Thyroid gland (tissue), 4 donors: Measurements from ENCODE around the gene PRIMPOL.

Experiments used
- CTCF ChIP-seq, 6 experiments: fragments of 200-600 bp in 3 of 6; fragments of 450-650 bp in 3 of 6; sonication (generic) in 3 of 6; IDR thresholded peaks; one replicate each; pipeline ENCODE4 v1.5.1; 2016 to 2019; ENCODE audit warnings: antibody characterized with exemption in 6 of 6, mild to moderate bottlenecking in 2 of 6, inconsistent platforms in 1 of 6, moderate library complexity in 1 of 6
- POLR2A ChIP-seq, 2 donors: fragments of 450-650 bp; IDR thresholded peaks; one replicate each; pipeline ENCODE4 v1.6.1; 2017; ENCODE audit warnings: antibody characterized with exemption in 2 of 2, mild to moderate bottlenecking in 2 of 2, moderate library complexity in 1 of 2

GRCh38 chr4:184671101-184671500 lies 21.6 kb downstream of the PRIMPOL start:
- TF ChIP-seq POLR2A (IDR thresholded peaks at IDR 0.05) (no peak), CTCF (IDR thresholded peaks at IDR 0.05) (no peak)
